ENCODE results near the gene TATDN2.

TATDN2 gene

DNA sequence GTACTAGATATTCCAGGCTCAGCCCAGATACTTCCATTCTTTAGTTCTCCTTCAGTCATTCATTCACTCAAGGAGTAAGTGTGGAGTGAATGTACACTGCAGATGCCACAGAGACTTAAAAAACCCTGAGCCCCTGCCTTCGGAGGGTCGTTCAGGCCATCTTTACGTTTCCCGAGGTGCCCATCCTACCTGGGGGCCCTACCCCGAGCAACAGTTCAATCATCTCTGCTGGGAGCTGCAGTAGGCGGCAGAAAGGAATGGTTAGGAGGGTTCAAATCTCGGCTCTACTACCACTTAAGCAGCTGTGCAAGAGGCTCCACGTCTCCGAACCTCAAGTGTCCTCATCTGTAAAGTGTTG is 72.0 kb downstream of the TATDN2 start:
- DNase-seq: no peak

DNA sequence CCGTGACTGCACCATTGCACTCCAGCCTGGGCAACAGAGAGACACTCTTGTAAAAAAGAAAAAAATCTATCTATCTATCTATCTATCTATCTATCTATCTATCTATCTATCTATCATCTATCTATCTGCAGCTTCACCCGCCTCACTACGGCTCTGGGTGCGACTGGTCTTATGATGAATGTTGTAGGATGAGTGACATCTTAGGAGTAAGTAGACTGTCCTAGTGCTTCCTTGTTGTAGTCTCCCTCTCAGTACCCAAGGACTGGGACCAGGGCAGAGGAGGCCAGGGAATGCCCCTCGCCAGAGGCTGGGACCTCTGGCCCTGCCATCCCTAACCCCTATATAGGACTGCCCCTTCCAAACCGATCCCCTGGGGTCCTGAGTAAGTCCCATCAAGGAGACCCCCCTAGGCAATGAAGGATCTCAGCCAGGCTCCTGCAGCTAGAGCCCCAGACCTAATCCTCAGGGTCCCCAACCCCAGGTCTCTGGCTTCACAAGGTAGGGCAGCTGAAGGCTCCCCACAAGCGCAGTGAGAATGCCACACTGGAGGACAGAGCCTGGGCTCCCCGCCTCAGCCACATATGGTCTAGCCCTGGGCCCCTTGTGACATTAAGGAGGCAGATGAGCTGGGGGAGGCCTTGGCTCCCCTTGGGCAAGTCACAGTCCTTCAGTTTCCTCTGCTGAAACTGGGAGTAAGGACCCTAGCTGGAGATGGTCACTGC is 73.5 kb downstream of the TATDN2 start:
- DNase-seq: no peak

DNA sequence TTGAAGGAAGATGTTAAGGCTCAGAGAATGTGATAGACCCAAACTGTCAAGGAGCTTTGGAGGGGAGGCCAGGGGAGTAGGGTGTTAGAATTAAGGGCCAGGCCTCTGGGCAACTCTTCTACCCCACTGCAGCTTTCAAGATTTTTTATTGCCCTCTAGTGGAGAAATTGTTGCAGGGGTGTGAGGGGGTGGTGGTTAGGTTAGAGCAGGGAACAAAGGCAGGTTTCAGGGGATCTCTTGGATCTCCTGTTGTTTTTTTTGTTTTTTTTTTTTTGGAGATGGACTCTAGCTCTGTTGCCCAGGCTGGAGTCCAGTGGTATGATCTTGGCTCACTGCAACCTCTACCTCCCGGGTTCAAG is 74.1 kb downstream of the TATDN2 start:
- DNase-seq: no peak

DNA sequence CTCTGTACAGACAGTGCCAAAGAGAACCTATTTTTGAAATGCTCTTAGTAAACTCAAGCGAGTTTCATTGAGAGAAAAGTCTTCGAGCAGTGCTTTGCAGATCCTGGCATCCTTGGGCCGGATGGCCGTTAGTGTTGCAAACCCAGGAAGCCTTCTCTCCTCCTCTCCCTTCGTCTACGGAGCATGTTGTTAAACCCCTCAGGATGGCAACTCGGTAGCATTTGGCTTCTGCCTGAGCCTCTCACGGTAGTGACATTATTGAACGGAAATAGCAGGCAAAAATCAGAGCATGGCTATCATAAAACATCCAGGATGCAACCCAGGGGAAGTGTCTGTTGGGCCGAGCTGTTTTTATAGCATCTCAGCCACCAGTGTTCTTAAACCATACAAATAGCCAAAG is 79.3 kb downstream of the TATDN2 start:
- no peak for DNase-seq

DNA sequence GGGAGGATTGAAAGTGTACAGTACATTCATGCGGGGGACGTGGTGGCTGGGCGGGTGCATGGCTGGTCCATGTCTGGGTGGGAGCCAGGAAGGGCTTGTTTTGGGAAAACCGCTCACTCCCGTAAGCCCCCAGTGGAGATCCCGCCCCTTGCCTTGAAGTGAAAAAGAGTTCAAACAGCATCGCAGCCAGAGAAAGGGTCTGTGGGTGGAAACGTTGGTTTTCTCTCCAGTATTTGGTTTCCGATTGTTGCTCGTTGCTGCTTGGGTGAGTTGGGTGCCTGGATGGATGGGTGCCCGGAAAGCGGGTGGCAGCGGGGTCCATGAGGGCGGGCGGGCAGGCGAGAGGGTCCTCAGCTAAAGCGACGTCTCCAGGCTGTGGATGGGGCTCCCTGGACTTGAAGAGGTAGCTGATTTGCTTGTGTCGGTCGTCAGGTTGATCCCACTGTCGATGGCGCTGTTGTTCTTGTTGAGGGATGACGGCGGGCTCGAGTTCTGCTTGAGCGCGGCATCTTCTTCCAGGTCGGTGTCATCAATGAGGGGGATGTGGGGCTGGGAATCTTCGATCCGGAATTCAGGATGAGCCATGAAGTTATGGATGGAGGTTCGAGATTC is 80.3 kb downstream of the TATDN2 start:
- no peak for DNase-seq

DNA sequence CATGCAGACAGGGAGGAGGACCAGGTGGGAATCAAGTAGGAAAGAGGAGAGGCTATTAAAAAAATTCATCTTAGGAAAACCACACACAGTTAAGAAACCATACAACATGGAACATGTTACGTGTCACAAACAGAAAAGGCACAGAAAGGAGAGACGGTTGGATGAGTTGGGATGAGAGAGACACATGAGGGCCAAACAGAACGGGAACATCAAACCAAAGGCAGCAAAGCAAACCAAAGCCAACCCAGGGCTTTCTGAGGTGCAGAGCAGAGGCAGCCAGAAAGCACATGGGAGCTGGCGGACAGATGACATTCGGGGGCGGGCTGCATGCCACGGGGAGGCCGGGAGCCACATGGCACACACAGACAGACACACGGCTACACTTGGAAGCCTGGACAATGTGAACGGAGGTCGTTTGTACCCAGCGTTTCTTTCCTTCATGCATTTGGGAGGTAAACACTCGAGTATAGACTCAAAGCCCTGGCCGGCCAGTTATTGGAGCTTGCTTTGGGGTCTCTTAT is 81.3 kb downstream of the TATDN2 start:
- DNase-seq: no peak

DNA sequence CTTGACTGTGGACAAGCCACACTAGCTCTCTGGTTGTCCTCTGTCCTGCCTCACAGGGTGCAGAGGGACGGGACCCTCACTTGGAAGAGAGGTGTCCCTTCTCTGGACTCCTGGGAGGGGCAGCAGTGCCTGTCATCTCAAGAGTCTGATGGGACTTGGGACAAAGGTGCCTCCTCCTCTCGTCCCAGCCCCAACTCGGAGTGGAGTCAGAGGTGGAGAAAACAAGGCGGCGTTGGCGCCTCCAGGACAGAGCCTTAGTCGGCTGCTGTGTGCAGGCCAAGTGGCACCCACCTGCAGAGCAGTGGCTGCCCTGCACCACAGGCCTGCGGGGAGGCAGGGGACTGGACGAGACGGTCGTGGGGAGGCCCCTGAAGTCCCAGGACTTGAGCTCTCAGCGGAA is 82.1 kb downstream of the TATDN2 start:
- DNase-seq: no peak
